Cortex of kidney (tissue), 1 donor: ENCODE data around the gene SARS1.

Source experiments
- DNase-seq: peaks from one replicate; lab custom pipeline; 2025; lab: John Stamatoyannopoulos, UW

SARS1 gene

DNA sequence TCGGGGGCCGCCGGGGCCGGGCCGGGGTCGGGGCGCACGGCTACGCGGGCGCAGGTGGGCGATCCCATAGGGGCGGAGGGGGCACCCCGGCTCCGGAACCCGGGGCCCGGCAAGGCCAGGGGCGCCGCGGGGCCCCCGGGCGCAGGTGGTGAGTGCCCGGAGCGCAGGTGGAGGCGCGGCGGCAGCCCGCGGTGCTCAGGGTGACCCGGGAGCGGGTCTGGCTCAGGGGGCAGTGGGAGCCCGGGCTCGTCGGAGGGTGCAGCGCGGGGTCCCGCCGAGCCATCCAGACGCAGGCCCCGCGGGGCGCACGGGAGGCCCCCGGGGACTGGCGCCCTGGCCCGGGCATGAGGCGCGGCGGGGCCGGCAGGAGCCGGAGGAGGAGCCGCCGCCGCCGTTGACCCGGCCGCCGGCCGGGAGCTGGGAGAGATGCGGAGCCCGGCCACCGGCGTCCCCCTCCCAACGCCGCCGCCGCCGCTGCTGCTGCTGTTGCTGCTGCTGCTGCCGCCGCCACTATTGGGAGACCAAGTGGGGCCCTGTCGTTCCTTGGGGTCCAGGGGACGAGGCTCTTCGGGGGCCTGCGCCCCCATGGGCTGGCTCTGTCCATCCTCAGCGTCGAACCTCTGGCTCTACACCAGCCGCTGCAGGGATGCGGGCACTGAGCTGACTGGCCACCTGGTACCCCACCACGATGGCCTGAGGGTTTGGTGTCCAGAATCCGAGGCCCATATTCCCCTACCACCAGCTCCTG lies 36.1 kb downstream of the SARS1 start:
- DNase-seq = no peak

DNA sequence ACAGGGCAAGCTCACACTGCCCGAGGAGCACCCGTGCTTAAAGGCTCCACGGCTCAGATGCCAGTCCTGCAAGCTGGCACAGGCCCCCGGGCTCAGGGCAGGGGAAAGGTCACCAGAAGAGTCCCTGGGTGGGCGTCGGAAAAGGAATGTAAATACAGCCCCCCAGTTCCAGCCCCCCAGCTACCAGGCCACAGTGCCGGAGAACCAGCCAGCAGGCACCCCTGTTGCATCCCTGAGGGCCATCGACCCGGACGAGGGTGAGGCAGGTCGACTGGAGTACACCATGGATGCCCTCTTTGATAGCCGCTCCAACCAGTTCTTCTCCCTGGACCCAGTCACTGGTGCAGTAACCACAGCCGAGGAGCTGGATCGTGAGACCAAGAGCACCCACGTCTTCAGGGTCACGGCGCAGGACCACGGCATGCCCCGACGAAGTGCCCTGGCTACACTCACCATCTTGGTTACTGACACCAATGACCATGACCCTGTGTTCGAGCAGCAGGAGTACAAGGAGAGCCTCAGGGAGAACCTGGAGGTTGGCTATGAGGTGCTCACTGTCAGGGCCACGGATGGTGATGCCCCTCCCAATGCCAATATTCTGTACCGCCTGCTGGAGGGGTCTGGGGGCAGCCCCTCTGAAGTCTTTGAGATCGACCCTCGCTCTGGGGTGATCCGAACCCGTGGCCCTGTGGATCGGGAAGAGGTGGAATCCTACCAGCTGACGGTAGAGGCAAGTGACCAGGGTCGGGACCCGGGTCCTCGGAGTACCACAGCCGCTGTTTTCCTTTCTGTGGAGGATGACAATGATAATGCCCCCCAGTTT lies 36.9 kb downstream of the SARS1 start:
- no peak for DNase-seq

DNA sequence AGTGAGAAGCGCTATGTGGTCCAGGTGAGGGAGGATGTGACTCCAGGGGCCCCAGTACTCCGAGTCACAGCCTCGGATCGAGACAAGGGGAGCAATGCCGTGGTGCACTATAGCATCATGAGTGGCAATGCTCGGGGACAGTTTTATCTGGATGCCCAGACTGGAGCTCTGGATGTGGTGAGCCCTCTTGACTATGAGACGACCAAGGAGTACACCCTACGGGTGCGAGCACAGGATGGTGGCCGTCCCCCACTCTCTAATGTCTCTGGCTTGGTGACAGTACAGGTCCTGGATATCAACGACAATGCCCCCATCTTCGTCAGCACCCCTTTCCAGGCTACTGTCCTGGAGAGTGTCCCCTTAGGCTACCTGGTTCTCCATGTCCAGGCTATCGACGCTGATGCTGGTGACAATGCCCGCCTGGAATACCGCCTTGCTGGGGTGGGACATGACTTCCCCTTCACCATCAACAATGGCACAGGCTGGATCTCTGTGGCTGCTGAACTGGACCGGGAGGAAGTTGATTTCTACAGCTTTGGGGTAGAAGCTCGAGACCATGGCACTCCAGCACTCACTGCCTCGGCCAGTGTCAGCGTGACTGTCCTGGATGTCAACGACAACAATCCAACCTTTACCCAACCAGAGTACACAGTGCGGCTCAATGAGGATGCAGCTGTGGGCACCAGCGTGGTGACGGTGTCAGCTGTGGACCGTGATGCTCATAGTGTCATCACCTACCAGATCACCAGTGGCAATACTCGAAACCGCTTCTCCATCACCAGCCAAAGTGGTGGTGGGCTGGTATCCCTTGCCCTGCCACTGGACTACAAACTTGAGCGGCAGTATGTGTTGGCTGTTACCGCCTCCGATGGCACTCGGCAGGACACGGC lies 37.8 kb downstream of the SARS1 start:
- no peak for DNase-seq

GRCh38 chr1:109252167-109252892 lies 38.6 kb downstream of the SARS1 start:
- DNase-seq = no peak

DNA sequence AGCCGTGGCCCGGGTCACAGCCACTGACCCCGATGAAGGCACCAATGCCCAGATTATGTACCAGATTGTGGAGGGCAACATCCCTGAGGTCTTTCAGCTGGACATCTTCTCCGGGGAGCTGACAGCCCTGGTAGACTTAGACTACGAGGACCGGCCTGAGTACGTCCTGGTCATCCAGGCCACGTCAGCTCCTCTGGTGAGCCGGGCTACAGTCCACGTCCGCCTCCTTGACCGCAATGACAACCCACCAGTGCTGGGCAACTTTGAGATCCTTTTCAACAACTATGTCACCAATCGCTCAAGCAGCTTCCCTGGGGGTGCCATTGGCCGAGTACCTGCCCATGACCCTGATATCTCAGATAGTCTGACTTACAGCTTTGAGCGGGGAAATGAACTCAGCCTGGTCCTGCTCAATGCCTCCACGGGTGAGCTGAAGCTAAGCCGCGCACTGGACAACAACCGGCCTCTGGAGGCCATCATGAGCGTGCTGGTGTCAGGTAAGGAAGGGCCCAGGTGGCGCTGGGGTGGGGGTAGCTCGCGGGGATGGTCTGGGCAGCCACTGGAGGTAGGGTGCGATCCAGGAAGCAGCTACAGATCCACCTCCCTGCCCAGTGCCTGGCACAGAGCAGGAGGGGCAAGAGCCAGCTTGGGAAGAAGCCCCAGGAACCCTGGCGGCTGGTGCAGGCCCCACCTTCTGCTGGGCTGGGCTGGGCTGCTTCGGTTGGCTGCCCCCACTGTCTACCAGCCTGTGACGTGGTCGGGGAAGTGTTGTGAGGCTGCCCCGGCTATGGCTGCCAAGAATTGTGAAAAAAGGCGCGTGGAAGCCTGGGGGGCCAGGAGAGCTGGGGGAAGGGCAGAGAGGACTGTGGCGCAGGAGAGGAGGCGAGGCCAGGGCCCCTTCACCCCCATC lies 39.4 kb downstream of the SARS1 start:
- DNase-seq = no peak

DNA sequence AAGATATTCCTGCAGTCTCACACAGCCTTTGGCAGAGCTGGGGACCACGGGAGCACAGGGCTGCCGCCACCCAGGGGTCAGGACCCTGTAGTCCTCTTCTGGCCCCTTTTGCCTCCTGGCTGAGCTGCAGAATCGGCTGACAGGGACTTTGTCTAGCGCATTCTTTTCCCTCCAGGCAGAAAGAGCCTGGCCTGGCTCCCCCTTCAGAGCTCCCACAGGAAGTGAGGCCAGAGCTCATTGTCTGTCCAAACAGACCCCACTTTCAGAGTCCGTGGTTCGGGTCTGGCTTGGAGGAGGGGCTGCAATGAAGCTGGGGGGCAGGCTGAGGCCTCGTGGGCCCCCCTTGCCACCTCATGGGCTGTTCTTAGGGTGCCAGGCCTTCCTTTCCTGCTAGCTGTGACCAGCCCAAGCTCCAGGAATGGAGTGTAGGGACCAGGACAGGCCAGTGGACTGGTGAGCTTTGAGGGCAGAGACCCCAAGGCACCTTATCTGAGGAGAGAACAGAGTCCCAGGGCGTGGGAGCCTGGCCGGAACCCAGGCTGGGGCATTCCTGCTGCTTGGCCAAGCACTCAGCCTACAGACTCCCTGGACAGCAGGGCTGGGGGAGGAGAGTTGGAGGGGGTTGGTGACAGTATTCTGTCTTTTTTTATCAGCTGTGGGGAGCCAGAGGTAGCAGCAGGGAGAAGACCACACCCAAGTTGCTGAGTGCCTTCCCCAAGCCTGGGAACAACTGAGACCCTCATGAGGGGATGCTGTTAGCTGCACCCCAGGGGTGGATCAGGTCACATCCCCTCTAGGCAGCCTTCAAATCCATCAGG lies 40.3 kb downstream of the SARS1 start:
- DNase-seq = no peak

- DNase-seq = no peak
Measured at GRCh38 chr1:109254621-109255096, 40.9 kb downstream of the SARS1 start.

DNA sequence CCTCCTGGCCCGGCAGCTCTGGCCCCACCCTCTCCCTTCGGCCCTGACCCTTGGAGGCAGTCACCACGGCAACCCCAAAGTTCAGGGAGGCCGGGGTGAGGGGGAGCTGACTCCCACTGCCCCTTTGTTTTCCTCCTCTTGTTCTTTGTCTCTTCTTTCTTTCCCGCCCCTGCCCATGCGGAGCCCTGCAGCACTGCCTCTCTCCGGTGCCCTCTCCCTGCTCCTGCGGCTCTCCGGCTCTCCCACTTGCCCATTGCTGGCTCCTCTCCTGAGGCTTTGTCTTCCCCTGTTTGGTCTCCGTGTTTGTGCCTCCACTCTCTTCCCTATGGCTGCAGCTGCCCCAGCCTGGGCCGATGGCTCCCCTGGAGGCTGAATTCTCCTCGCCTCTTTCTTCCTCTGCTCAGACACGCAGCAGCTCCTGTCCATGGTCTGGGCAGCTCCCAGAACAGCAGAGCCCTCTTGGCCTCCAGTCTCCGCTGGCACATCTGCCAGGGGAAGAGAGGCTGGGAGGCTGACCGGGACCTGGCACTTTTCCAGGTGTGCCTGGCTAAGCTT lies 41.5 kb downstream of the SARS1 start:
- no peak for DNase-seq

GRCh38 chr1:109255678-109256077 lies 42.0 kb downstream of the SARS1 start:
- no peak for DNase-seq

DNA sequence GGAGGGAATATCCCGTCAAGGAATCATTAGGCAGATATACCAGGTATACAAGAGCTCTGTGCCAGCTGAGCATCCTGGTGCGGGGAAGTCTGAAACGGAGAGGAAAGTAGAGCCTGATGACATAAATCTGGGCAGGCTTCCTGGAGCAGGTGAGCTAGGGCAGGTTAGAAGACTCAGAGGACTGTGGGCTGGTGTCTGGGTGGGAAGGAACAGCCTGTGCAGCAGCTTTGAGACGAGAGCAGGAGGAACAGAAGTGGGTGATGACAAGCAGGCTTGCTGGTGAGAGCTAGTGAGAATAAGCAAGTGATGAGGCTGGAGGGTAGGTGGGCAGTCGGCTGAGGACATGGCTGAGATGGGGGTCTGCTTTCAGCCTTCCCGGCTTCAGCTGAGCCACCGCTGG lies 42.4 kb downstream of the SARS1 start:
- no peak for DNase-seq

- no peak for DNase-seq
Measured at GRCh38 chr1:109256971-109257681, 43.4 kb downstream of the SARS1 start.

DNA sequence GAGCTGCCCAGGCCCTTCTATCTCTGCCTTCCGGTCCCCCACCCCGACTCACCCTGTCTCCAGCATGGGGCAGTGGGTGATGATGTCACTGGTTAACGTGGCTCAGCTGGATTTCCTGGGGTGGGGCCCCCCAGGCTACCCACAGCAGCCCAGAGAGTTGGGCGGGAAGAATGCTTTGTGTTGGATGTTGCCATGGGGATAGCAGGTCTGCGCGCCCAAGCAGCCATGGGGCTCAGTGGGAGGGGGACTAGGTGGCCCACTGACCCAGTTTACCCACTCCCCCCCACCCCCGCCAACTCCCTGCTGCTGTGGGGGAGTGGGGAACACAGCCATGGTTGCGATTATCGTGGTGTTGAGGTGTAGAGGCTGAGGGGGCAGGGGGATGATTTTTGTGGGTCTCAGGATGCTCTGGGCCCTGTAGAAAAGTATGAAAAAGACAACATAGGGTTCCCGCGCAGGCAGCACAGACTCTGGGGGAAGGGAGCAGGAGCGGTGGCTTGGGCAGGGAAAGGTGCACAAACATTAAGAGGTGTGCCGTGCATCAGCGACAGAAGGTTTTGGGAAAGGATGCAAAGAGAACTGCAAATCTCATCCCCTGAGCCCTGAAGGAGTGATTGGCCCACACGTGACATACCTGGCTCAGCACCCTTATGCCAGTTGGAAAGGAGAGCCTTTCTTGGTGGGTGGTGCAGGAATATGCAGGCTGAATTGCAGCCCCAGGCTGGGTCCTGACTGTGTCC lies 44.1 kb downstream of the SARS1 start:
- DNase-seq = no peak

- DNase-seq = no peak
Measured at GRCh38 chr1:109258481-109259466, 45.1 kb downstream of the SARS1 start.

DNA sequence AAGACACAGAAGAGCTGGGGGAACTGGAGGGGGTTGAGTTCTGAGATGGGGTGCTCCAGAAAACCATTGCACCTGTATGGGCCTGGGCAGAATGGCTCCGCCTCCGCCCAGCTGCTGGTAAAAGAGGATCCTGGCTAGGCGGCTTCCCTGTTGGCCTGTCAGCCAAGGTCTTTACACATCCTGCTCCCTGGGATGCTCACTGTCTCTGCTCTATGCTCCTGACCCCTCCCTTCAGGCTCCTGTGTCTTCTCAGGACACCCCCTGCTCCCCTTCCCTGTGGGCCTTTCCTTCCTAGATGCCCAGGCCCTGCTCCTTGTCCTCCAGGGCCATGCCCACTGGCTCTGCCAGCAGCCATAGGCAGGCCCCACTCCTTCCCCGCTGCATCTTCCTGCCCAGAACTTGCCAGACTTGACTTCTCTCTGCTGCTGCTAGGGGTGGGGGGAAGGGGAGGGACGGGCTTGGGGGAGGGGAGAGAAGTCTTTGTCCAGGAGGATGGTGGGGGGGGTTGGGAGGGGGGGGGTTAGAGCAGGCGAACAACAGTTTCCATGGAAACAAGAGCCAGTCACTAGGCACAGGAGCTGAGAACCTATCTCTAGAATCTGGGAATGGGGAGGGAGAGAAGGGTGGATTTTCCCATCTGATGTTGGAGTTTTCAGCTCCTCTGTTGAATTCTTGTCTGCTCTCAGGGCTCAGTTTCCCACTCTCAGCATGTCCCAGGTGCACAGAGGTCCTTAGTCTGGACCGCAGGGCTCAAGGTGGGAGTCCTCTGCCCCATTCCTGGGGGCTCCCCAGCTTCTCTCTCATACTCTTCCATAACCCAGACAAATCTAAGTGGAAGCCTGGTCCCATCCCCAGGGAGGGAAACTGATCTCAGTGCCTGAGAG lies 46.2 kb downstream of the SARS1 start:
- no peak for DNase-seq

GRCh38 chr1:109261006-109261405 lies 47.3 kb downstream of the SARS1 start:
- DNase-seq = no peak

- DNase-seq = no peak
Measured at GRCh38 chr1:109261578-109261977, 47.9 kb downstream of the SARS1 start.
